Ovary (tissue), 3 donors: Measurements from ENCODE around the gene ARV1.

ENCODE experiments used
- EP300 ChIP-seq: sonication (generic); formaldehyde crosslinking; IDR thresholded peaks from one replicate; pipeline ENCODE4 v1.6.1; 2017; ENCODE audit warnings: antibody characterized with exemption
- TF ChIP-seq, protein P1 (sequence below), 3 donors: fragments of 450-650 bp in 2 of 3; fragments of 200-600 bp in 1 of 3; IDR thresholded peaks; one replicate each; pipeline versions ENCODE4 v1.5.1 to v1.8.0; 2016 to 2022; ENCODE audit warnings: antibody characterized with exemption in 3 of 3, mild to moderate bottlenecking in 1 of 3
- donor health status: DM: no; HTN: no; CAD: no.

DNA sequence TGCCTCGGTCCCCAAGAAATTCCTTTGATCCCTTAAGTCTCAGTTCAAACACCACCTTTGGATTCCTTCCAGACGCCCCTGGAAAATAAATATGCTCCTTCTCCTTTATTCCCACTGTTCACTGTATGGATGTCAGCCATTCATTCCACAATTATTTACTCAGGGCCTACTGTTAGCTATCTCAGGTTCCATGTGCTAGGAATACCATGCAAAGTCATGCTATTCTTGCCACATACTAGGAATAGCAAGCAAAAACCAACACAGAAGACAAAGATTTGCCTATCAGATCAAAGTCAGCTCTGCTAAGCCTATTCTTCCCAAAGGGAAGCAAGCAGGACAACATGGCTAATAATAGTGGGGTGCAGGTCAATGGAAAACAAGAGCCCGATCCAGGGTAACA is 30.0 kb upstream of the ARV1 start:
- TF ChIP-seq, protein P1, sequence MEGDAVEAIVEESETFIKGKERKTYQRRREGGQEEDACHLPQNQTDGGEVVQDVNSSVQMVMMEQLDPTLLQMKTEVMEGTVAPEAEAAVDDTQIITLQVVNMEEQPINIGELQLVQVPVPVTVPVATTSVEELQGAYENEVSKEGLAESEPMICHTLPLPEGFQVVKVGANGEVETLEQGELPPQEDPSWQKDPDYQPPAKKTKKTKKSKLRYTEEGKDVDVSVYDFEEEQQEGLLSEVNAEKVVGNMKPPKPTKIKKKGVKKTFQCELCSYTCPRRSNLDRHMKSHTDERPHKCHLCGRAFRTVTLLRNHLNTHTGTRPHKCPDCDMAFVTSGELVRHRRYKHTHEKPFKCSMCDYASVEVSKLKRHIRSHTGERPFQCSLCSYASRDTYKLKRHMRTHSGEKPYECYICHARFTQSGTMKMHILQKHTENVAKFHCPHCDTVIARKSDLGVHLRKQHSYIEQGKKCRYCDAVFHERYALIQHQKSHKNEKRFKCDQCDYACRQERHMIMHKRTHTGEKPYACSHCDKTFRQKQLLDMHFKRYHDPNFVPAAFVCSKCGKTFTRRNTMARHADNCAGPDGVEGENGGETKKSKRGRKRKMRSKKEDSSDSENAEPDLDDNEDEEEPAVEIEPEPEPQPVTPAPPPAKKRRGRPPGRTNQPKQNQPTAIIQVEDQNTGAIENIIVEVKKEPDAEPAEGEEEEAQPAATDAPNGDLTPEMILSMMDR (IDR thresholded peaks at IDR 0.05) = no peak
- no peak for TF ChIP-seq EP300
